ENCODE data around the gene CCP110.
A peak's percentile ranks its signal among the peaks of the same experiment; 100 is the strongest.

The CCP110 gene

DNA sequence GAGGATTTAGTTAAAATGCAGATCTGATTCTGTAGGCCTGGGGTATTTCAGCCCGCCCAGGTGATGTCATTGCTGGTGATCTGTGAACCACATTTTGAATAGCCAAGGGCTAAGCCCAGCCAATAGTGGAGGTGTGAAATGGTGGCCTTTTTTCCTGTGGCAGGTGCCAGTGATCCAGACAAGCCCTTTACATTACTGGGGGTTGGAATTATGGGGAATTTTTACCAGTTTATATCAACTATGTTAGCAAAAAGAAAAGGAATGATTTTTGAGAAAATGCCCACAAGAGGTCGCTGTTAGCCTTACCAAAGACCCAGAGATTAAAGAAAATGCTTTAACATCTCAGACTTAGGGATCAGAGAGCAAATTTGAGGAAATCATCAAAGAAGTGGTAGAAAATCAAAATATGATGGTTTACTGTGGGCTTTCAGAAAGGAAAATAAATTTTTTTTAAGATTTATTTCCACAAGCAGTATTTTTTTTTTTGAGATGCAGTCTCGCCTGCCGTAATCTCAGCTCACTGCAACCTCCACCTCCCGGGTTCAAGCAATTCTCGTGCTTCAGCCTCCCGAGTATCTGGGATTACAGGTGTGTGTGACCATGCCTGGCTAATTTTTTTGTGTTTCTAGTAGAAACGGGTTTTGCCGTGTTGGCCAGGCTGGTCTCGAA lies 35.6 kb downstream of the CCP110 start:
- no peak overlapping the region for H3K4me3 ChIP-seq (ENCODE audit: low read depth, low read length)
- peak; percentile 59 for TF ChIP-seq CTCF (IDR thresholded peaks at IDR 0.05; ENCODE audit: low read depth, low read length, missing control alignments)
- DNase-seq (ENCODE audit: low read depth) = no peak

DNA sequence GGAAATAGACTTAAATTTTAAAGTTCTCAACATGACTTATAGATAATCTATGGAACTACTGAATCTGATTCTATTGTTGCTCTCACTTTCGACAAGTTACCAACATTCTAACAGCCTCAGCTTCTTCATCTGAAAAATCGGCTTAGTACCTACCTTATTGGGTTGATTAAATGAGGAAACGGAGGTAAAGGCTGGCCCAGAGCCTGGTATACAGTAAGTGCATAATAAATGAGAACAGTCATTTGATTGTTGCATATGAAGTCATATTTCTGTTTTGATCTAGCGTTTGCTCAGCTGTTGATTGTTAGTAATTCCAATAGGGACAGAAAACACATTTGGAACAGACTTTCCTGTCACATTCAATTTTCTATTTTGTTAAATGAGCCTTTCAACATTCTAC lies 36.3 kb downstream of the CCP110 start:
- TF ChIP-seq CTCF (IDR thresholded peaks at IDR 0.05; ENCODE audit: low read depth, low read length, missing control alignments) = no peak
- no peak overlapping the region for H3K4me3 ChIP-seq (ENCODE audit: low read depth, low read length)
- DNase-seq (ENCODE audit: low read depth) = no peak

GRCh38 chr16:19563377-19563776 lies 39.6 kb downstream of the CCP110 start:
- H3K4me3 ChIP-seq (ENCODE audit: low read depth, low read length) = no peak overlapping the region
- no peak for DNase-seq (ENCODE audit: low read depth)
- TF ChIP-seq CTCF (IDR thresholded peaks at IDR 0.05; ENCODE audit: low read depth, low read length, missing control alignments) = no peak

DNA sequence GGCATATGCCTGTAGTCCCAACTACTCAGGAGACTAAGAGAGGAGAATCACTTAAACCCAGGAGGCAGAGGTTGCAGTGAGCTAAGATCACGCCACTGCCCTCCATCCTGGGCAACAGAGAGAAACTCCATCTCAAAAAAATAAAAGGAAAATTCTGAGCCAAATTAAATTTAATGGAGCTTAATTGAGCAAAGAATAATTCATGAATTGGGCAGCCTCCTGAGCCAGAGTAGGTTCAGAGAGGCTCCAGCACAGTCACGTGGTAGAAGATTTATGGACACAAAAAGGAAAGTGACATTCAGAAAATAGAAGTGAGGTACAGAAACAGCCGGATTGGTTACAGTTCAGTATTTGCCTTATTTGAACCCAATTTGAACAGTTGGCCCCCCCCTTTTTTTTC lies 42.6 kb downstream of the CCP110 start:
- no peak for TF ChIP-seq CTCF (IDR thresholded peaks at IDR 0.05; ENCODE audit: low read depth, low read length, missing control alignments)
- H3K4me3 ChIP-seq (ENCODE audit: low read depth, low read length) = no peak overlapping the region
- DNase-seq (ENCODE audit: low read depth) = no peak

GRCh38 chr16:19567560-19567959 lies 43.8 kb downstream of the CCP110 start:
- no peak for TF ChIP-seq CTCF (IDR thresholded peaks at IDR 0.05; ENCODE audit: low read depth, low read length, missing control alignments)
- H3K4me3 ChIP-seq (ENCODE audit: low read depth, low read length) = no peak overlapping the region
- no peak for DNase-seq (ENCODE audit: low read depth)

DNA sequence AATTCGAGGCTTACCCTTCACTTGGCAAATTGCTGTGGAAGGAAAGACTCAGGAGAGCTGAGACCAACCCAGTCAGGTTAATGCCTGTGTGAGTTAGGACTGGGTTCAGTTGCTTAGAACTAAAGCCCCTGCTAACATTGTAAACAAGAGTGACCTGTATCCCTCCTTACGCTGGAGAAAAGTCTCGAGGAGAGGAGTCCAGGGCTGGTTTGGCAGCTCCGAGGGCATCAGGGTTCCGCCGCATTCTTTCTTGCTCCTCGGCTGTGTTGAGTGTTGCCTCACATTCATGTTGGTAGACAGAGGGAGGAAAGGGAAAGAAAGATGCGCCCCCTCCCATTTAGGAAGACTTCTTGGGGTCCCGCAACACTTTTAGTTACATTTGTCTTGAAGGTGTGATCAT lies 50.3 kb downstream of the CCP110 start:
- TF ChIP-seq CTCF (IDR thresholded peaks at IDR 0.05; ENCODE audit: low read depth, low read length, missing control alignments) = no peak
- H3K4me3 ChIP-seq (ENCODE audit: low read depth, low read length) = no peak overlapping the region

DNA sequence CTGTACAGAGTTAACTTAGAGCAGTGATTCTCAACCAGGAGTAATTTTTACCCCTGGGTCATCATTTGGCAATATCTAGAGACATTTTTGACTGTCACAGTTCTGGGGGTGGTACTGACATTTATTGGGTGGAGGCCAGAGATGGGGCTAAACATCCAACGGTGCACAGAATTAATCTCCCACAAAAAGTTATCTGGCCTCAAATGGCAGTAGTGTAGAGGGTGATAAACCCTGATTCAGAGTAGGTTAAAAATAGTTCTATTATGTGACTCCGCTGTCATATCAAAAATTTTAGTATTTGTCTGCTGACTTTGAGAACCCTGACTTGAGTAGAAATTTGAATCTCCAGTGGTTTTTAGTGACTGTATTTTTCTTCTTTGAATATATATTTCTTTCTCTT lies 50.9 kb downstream of the CCP110 start:
- no peak for DNase-seq (ENCODE audit: low read depth)
- TF ChIP-seq CTCF (IDR thresholded peaks at IDR 0.05; ENCODE audit: low read depth, low read length, missing control alignments) = no peak
- no peak overlapping the region for H3K4me3 ChIP-seq (ENCODE audit: low read depth, low read length)

More for the DNA sequence above, 50.3 kb downstream of the CCP110 start:
- no peak for DNase-seq (ENCODE audit: low read depth)

All from GM12864 (cell line).